Left cardiac atrium (tissue), 4 donors: ENCODE results near the gene MED8. TPM values are rescaled to one million over a fixed set of nuclear protein-coding genes. Genes with fewer than 3 reads are reported as not detected.
"Not testable (repeated sequence)": the region's sequence is repeated elsewhere in the genome, so short reads cannot be mapped to it uniquely, and the experiment has no call there.

Experiments used
- ATAC-seq, 2 donors: fragments of 200-7000 bp; cut with Tn5 transposase; one replicate each; pipeline ENCODE4 v1.9.1; 2020; ENCODE audit warnings: mild to moderate bottlenecking in 2 of 2, moderate library complexity in 2 of 2
- DNase-seq: peaks from one replicate; pipeline ENCODE4 v3.0.0-alpha.2; 2020
- intact Hi-C, 2 donors: fragments of 100-400 bp; cut with DNase I; formaldehyde crosslinking; loops; one replicate each; pipeline versions ENCODE4 v1.14.1 to v1.15.1; 2022 to 2023
- total RNA-seq, 2 donors: library from RNA; stranded (reverse); fragmentation: NEBNext Ultra II Directional; extraction: Animal tissue kit (Norgen Biotek cat#: 25700); gene quantifications; one replicate each; pipeline ENCODE4 v1.2.1, GENCODE V29; 2021
- donor health status: DM: no; HTN: yes; CAD: no.
- donor health status: DM: no; HTN: yes; CAD: no; lungs with severe emphysema.
- donor health status: DM: yes; HTN: yes; CAD: no.
- donor health status: Dilated cardiomyopathy.

The MED8 gene
- total RNA-seq, 2 donors from 2014 or later, result 19.1 to 27.4 TPM

DNA sequence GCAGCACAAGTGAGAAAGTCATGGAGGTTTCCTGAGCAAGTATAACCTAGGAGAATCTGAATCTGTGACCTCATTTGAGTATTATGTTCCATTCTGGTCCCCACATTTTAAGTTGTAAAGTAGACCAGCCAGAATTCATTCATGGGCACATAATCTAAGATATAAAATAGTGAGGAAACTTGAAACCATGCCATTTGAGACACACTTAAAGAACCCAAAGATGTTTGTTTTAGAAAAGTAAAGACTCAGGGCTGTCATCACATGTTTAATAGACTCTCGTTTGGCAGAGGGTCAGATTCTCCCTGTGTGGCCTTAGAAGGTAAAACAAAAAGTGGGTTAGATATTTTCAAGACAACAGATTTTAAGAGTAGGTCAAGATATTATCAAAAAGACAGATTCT, 6.5 kb upstream of the MED8 start:
- ATAC-seq (no peak), DNase-seq (no peak)
- intact Hi-C loops, result no loop called here

DNA sequence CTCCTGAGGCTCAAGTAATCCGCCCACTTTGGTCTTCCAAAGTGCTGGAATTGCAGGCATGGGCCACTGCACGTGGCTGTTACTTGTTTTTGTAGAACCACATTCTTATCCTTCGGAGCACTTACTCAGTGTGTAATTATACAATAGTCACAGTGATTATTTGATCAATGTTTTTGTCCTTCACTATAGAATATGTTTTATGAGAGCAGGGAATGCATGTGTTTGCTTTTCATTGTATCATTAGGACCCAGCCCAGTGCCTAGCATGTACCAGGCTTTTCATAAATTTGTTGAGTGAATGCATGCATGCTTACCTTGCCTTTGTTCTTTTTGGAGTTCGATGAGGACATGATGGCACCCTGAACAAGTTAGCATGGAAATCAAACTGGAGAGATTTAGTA, 5.9 kb upstream of the MED8 start:
- intact Hi-C loops, result no loop called here
- no peak for DNase-seq

DNA sequence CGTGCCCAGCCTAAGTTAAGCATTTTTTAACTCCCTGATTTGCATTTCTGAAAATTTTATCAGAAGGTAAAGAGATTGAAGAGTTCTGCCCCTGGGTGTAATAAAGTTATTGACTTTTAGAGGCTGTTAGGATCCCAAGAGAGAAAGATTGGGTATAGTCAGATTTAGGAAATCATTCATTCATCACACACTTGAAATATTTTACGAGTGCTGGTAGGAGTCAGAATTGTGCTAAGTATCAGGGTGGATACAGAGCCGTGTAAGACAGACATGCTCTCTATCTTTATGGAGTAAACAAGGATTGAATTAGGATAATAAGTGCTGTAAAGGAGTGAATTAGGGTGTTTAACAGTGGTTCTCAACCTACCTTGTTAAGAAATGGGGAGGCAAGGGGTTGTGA, 3.1 kb upstream of the MED8 start:
- no peak for DNase-seq
- intact Hi-C loops, result no loop called here
- ATAC-seq, result no peak

More for the DNA sequence above, 5.9 kb upstream of the MED8 start:
- no peak for ATAC-seq

DNA sequence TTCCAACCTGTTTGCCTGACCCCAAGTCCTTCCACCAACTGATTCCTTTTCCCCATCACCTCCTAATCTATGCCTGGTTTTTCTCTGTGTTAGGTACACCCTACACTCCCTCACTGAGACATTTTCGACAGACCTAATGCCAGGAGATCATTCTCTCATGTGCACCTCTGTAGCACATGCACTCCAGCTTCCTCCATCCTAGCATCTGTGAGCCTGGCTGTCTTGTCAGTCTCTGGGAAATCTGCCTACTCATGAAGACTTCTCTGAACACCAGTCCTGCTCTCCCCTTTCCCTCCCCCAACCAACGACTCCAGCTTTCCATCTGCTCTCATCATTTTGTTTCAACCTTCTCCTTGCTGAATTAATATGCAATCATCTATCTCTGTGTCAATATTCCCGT, 987 bp downstream of the MED8 start:
- ATAC-seq, result no peak
- DNase-seq, result no peak
- intact Hi-C loops, result loop anchor here in 1 of 2 donors (10.0 kb wide), 1 partner anchor 154 kb away; no protein-coding TSS in a partner anchor

DNA sequence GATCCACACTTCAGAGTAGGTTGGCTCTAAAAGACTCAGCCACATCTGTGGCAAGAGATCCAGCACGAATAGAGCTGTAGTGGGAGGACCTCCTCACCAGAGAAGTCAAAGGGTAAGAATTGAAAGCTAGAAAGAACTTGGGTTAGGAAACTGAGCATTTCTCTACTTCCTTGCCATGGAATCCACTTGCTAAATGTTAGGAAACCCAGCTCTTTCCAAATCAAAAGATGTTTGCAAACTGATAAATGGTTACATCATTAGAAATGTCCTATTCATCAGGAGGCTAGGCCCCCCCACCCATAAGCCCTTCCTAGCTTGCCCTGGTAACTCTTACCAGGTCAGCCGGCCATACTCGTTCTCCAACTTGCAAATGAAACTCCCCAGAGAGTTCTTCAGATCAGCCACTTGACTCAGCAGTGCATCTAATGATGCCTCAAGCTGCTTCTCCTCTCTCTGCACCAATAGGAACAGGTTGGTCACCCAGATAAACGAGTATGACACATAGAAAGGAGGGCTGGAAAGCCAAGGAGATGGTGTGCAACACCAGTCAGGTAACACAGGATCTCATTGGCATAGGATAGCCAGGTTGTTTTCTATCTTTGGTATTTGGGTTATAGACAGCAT, 1.5 kb downstream of the MED8 start:
- no peak for DNase-seq
- ATAC-seq, result no peak
- intact Hi-C loops, result loop anchor here in 1 of 2 donors (10.0 kb wide), 1 partner anchor 153 kb away; no protein-coding TSS in a partner anchor

DNA sequence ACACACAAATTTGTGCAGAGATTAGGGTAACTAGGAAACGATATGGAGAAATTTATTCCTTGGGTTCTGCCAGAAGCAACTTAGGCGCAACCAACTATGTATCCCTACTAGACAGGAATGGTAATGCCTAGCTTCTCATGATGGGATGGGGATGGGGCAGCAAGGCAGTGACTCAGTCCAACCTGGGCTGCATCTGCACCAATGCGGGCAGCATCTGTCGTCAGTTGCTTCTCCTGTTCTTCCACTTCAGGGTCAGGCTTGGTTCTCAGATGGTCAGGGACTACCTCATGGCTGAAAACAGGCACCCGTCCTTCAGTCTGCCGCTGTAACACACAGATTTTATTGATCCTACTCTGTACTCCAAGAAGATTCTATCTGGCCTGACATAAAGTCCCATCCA, 2.9 kb downstream of the MED8 start:
- DNase-seq (no peak), ATAC-seq (no peak)
- intact Hi-C loops, result loop anchor here in 1 of 2 donors (10.0 kb wide), 1 partner anchor 152 kb away; no protein-coding TSS in a partner anchor

DNA sequence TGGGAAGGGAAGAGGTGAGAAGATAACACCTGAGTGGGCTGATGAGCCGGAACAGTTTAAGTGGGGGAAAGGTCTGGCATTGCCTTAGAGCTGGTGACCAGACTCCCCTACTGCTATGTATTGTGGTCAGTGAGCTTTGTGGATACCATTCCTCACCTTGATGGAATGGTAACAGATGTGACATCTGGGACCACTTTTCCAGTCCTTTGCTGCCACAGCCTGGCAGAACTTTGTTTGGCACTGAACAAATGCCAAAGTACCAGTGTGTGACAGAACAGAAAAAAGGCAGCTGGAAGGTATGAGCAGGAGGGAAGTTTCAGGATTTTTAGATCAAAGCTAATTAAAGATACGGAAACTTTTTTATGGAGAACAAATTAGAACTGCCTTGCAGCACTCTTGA, 6.2 kb downstream of the MED8 start:
- ATAC-seq, result peak in 1 of 2 donors; percentile 28
- DNase-seq, result no peak
- intact Hi-C loops, result loop anchor here (2.0 to 10.0 kb wide), 2 partner anchors 145 to 149 kb away; no protein-coding TSS in a partner anchor

DNA sequence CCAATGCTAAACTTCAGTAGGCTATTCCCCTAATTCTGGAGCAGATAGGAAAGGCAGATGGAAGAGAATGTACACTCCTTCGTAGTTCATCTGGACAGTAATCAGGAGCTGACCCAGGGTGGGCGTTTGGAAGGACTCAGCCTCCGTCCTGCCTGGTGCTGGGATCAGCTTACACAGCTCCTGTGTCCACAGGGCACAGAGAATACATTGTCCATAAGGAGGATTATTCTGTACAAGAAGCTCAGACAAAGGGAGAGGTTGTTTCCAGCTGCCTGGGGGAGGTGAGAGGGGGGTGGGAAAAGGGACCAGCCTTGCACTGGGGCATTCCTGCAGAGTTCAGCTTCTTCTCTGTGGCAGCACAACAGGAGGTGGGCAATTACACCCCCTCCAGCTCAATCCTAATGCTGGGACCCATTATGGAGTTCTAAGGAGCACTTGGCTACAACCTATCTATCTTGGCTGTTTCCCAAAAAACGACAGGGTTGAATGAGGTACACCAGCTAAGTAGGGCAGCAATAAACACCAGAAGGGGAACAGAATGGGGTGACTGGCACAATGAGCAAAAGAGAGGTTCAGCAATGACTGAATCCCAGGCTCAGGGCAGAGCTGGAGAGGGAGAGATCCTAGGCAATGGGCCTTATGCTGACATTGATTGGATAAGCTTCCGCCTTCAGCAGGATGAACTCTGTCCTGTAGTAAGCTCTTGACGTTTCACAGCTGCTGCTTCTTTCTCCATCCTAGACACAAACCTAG, 7.4 kb downstream of the MED8 start:
- DNase-seq, result no peak
- ATAC-seq, result peak; percentile 54 to 85
- intact Hi-C loops, result loop anchor here (2.0 to 10.0 kb wide), 2 partner anchors 143 to 147 kb away; no protein-coding TSS in a partner anchor

DNA sequence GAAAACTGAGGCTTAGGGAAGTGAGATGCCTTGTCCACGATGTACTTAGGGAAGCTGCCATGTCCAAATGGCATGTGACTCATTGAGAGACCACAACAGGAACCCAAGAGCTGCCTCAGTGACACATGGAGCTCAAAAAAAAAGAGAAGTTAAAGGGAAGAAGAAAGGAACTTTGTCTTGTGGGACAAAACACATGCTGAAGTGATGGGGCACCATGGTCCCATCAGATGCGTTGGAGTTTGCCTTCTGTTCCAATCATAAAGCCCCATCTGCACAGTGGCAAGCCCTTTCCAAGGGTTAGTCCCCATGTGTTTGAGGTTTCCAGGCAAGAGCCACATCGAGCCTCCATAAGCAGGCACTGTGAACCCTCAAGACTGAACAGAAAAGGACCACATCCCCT, 8.0 kb downstream of the MED8 start:
- intact Hi-C loops, result loop anchor here (2.0 to 10.0 kb wide), 2 partner anchors 143 to 147 kb away; no protein-coding TSS in a partner anchor
- DNase-seq, result no peak
- peak in 1 of 2 donors; percentile 58 for ATAC-seq

DNA sequence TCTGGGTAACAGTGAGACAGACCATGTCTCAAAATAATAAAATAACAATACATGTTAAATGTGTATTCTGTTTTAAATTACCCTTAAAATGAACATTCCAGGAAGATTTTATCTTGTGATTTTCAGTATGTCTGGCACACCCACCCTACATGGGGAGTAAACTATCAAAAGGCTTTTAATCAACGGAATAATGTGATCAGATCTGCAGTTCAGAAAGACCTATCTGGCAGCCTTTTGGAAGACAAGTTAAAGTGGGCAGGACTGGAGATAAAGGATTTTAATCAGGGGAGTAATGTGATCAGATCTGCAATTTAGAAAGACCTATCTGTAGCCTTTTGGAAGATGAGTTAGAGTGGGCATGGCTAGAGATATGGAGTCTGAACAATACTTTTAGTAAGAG, 10.1 kb downstream of the MED8 start:
- intact Hi-C loops, result no loop called here
- ATAC-seq (no peak), DNase-seq (no peak)

DNA sequence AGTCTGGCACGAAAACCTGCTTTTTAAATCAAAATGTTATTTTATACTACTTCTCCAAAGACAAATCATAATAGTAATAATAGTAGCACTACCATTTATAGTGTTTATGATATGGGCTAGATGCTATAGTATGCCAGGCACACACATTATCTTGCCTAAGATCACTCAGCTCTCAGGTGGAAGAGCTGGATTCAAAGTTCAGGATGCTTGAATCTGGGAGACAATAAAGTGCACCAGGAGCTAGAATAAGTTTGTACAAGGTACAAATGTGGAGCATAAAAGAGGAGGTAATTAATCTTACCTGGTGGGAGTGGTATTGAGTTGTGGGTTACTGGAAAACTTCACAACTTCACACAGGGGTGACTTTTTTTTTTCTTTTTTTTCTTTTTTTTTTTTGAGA, 11.8 kb downstream of the MED8 start:
- DNase-seq (no peak), ATAC-seq (no peak)
- intact Hi-C loops, result no loop called here

DNA sequence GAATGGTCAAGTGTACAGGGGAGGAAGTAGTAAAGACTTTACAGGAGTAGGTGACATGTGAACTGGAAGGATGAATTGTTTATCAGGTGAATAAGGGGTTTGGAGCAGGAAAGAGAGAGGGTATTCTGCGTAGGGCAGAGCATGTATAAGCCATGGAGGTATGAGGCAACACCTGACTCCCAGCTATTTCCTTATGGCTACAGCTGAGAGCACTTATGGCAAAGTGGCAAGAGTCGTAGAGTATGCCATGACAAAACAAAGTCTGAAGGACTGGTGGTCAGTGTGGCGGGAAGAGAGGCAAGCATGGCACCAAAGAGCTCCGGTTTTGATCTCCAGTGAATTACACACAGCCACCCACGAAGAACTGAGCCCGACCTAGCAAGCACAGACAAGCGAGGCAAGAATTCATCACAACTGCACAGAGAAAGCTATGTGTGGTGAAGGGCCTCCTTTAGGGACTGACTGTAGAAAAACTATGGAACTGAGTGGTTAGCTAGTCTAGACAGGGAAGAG, 12.8 kb downstream of the MED8 start:
- DNase-seq (no peak), ATAC-seq (no peak)
- intact Hi-C loops, result no loop called here

DNA sequence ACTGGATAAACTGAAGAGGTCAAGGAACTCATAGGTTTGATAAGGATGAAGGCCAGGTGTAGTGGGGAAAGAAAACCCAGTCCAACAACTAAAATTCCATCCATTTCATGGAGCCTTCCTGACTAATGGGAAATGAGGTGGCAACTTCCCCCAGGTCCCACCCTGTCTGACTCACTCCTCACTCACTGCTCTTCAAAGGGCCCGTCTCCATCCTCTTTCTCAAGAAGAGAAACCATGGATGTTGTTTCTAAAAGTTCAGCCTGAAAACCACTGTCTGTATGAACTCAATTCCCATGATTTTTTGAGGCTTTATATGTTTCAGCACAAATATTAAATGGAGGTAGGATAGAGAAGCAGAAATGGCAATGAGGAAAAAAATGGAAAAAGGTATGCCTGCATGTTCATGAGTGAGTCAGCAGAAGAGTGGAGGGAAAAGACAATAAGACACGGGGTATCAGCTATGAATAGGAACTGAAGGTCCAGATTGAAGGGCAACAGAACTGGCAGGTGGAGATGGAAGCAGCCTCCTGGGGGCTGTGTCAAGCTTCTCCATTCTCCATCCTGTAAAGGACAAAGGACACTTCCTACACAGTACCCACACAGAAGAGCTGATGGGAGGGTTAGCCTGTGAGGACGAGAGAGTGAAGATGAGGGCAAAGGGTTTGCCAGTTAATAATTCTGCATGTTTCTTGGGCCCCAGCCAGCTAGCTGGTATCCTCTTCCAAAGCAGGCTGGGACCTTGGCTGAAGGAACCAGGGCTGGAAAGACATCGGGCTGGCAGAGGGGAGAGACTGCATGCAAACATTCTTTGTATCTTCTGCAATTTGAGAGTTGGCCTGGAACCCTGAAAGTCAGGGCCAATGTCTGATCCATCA, 16.3 kb downstream of the MED8 start:
- intact Hi-C loops, result no loop called here
- peak; percentile 53 to 60 for ATAC-seq
- no peak for DNase-seq

DNA sequence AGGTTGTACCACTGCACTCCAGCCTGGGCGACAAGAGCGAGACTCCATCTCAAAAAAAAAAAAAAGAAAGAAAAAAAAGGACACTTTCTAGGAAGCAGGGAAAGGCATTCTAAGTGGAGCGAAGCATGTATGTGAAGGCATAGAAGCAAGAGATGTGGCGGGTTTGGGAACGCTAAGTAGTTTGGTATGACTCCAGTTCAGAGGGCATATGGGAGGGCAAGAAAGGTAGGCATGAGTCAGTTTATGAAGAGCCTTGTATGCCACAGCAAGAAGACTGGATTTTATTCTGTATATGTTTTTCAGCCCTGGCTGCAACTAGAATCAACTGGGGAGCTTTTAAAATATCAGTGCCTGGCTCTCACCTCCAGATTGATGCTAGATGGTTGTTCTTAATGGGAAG, 17.4 kb downstream of the MED8 start:
- ATAC-seq, result no peak
- no peak for DNase-seq
- intact Hi-C loops, result no loop called here

DNA sequence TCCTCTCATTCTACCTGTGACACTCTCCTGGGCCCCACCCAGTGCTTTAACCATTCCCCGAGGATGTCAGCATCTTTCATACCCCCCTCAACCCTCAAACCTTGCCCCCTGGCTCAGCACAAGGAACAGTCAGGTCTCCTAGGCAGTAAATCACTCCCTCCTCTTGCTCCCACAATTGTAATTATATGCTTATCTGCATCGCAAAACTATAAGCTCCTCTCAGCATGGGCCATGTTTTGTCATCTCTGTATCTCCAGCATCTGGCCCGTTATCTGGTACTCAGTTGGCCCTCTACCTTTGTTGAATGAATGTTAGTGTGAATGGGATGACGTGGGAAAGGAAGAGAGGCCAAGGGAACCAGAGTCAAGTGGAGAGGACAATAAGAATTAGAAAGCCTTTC, 19.0 kb downstream of the MED8 start:
- no peak for ATAC-seq
- intact Hi-C loops, result no loop called here

DNA sequence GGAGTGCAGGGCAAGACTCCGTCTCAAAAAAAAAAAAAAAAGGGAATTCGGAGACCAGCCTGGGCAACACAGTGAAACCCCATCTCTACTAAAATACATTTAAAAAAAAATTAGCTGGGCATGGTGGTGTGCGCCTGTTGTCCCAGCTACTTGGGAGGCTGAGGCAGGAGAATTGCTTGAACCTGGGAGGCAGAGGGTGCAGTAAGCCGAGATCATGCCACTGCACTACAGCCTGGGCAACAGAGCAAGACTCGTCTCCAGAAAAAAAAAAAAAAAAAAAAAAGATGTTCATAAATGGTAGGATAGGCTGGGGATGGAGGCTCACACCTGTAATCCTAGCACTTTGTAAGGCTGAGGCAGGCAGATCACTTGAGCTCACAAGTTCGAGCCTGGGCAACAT, 19.8 kb downstream of the MED8 start:
- intact Hi-C loops, DNase-seq, ATAC-seq: not testable (repeated sequence)

More for the DNA sequence above, 19.0 kb downstream of the MED8 start:
- no peak for DNase-seq

DNA sequence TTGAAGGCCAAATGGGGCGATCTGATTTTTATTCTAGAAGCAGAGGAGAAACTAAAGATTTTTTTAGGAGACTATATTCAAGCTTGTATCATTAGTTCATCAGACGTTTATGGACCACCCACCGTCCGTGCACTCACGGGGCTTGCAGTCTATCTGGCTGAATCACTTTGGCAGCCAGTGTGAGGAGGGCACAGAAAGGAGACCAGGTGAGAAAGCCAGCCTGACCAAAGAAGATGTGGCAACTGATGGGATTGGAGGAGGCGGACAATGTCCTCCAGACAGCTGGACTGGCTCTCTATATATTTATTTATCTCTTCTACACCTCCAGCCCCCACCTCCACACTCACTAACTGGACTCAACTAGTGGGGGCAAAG, 21.0 kb downstream of the MED8 start:
- DNase-seq (no peak), ATAC-seq (no peak)
- intact Hi-C loops, result no loop called here

DNA sequence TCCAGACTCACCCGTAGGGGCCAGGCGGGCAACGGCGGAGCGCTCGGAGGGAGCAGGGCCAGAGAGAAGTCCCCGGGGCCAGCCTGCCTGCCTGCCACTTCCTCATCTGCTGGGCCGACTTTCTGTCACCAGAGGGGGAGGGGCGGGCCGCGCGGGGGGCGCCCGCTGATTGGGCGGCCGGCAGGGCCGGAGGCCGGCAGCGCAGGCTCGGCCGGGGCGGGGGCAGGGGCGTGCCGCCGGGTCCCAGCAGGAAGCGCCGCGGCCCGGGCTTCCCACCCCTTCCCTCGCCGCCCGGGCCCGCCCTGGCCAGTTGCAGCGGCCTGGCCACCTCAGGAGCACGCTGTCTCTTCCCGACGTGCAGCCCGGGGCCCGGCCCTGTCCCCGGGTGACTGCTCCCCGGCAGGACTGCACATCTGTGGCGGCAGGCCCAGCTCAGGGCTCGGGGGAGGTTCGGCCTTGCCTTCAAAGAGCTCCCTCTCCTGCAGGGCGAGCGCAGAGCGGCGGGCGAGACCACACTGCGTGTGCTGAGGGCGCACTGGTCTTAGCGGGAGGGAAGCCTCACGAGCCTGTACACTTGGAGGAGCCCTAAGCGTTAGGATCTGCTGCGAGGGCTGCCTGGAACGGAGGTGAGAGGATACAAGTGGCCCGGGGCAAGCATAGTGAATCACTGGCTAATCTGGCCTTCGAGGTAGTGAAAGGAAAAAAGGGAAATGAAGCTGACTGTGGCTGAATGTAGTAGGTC, 21.5 kb downstream of the MED8 start, which contains the start of gene ELOVL1:
ELOVL1 (minus strand) TSS at position 108 of the 742 bp plus-strand sequence. CDS start 2,402 bp downstream, outside the sequence.
- ATAC-seq (peak; percentile 95), DNase-seq (peak; percentile 95)
- intact Hi-C loops, result no loop called here
